Stimulated activated memory B cell treated with anti-CD40 and anti-IgM and Interleukin-4, amounts not matched to agents 10 μg/mL and 1 μg/mL and 100 μg/mL, for 72 hours (primary cell): Measurements from ENCODE around the gene C19orf47.
A peak's percentile ranks its signal among the peaks of the same experiment; 100 is the strongest.

Experiments
- ATAC-seq: fragments of 150-1000 bp; cut with Tn5 transposase; 2 replicates; pipeline ENCODE4 v1.10.0; 2021
- H3K27ac Mint-ChIP-seq: one replicate; pipeline ENCODE4 v1.8.0; 2022; ENCODE audit warnings: mild to moderate bottlenecking, mixed read lengths
- H3K27me3 Mint-ChIP-seq: one replicate; pipeline ENCODE4 v1.8.0; 2022; ENCODE audit warnings: mixed read lengths
- H3K36me3 Mint-ChIP-seq: one replicate; pipeline ENCODE4 v1.8.0; 2022; ENCODE audit warnings: mixed read lengths
- H3K4me1 Mint-ChIP-seq: one replicate; pipeline ENCODE4 v1.8.0; 2022; ENCODE audit warnings: mixed read lengths
- H3K4me3 Mint-ChIP-seq: one replicate; pipeline ENCODE4 v1.8.0; 2022; ENCODE audit warnings: mild to moderate bottlenecking, moderate library complexity, mixed read lengths
- H3K9me3 Mint-ChIP-seq: one replicate; pipeline ENCODE4 v1.8.0; 2022; ENCODE audit warnings: mixed read lengths

Gene C19orf47, protein sequence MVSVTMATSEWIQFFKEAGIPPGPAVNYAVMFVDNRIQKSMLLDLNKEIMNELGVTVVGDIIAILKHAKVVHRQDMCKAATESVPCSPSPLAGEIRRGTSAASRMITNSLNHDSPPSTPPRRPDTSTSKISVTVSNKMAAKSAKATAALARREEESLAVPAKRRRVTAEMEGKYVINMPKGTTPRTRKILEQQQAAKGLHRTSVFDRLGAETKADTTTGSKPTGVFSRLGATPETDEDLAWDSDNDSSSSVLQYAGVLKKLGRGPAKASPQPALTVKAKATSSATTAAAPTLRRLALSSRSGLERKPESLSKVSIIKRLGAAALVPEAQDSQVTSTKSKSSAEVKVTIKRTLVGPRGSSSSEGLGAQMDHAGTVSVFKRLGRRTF

DNA sequence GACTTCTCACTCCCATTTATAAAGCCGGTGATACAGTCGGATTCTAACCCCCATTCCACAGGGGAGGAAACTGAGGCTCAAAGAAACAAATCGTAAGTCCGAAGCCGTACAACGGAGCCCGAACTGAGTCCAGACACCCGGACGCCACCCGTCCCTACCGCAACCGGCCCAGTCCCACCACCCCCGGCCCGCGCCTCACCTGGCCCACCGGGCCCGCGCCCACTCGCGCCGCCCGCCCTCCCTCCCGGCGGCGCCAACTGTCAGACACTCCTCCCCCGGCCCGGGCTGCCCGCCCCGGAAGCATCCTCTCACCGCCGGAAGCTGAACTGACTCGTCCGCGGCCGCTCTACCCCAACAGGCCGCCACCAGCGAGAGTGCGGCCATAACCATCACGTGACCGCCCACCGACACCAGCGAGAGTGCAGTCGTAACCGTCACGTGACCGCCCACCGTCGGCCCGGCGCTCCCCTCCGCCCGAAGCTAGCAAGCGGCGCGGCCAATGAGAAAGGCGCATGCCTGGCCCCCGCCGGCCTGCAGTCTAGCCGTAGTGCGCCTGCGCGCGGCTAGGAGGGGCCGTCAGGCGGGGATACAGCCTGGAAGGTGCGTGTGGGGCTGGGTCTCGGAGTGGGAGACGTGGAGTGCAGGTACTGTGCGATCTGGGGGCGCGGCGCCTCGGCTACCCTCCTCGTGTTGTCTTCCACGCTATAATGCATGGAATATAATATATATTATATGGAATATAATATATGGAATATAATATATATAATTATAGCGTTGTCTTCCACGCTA is at the start of gene C19orf47, which contains the start of gene PLD3:
Gene C19orf47, minus strand, starts transcription at position 273 of the 789 bp plus-strand sequence. CDS start 6,540 bp downstream, outside the sequence.
Gene PLD3, plus strand, starts transcription at position 571 of the 789 bp plus-strand sequence. CDS start 17,789 bp downstream, outside the sequence.
- no peaks in the 10 kb centered on the region for H3K27me3 Mint-ChIP-seq
- H3K4me1 Mint-ChIP-seq = peaks cover 20% of the 10 kb centered on the region
- no peaks in the 10 kb centered on the region for H3K9me3 Mint-ChIP-seq
- peak within 1 kb of the TSS; percentile 76 for H3K27ac Mint-ChIP-seq
- peak; percentile 99 for ATAC-seq
- H3K36me3 Mint-ChIP-seq = peaks cover 6% of the 10 kb centered on the region
- peak within 1 kb of the TSS; percentile 84 for H3K4me3 Mint-ChIP-seq

DNA sequence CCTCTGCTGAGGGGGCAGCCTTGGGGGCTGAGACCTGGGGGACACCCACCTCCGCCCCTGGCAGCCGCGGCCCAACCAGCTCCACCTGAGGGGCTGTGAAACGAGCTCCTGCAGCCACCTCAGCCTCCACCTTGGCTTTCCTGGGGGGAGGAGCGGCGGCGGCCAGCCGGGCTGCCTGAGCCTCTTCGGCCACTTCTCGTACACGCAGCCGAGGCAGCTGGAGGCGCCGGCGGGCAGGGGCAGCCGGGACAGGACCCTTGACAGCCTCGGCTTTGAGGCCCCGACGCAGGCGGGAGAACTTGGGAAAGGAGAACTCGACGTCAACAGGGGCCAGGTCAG is 49.3 kb upstream of the C19orf47 start:
- Mint-ChIP-seq H3K36me3 (peaks cover 7% of the 10 kb centered on the region), H3K4me1 (peaks cover 19% of the 10 kb centered on the region), H3K27ac (no peak overlapping the region), H3K9me3 (no peaks in the 10 kb centered on the region), H3K27me3 (peaks cover 11% of the 10 kb centered on the region), H3K4me3 (no peak overlapping the region)
- no peak for ATAC-seq

- H3K36me3 Mint-ChIP-seq = peaks cover 7% of the 10 kb centered on the region
- H3K9me3 Mint-ChIP-seq = no peaks in the 10 kb centered on the region
- H3K27me3 Mint-ChIP-seq = peaks cover 11% of the 10 kb centered on the region
- no peak overlapping the region for H3K4me3 Mint-ChIP-seq
- H3K4me1 Mint-ChIP-seq = peaks cover 19% of the 10 kb centered on the region
- H3K27ac Mint-ChIP-seq = no peak overlapping the region
- no peak for ATAC-seq
Measured at GRCh38 chr19:40396886-40397567, 48.8 kb upstream of the C19orf47 start.

GRCh38 chr19:40395956-40396355 is 47.8 kb upstream of the C19orf47 start:
- H3K36me3 Mint-ChIP-seq = peaks cover 7% of the 10 kb centered on the region
- ATAC-seq = no peak
- no peak overlapping the region for H3K4me3 Mint-ChIP-seq
- no peaks in the 10 kb centered on the region for H3K9me3 Mint-ChIP-seq
- H3K27ac Mint-ChIP-seq = no peak overlapping the region
- peaks cover 13% of the 10 kb centered on the region for H3K4me1 Mint-ChIP-seq
- peaks cover 11% of the 10 kb centered on the region for H3K27me3 Mint-ChIP-seq

GRCh38 chr19:40394816-40395210 is 46.6 kb upstream of the C19orf47 start:
- Mint-ChIP-seq H3K4me3 (no peak overlapping the region), H3K36me3 (peaks cover 7% of the 10 kb centered on the region), H3K4me1 (peaks cover 8% of the 10 kb centered on the region), H3K9me3 (no peaks in the 10 kb centered on the region), H3K27me3 (peaks cover 20% of the 10 kb centered on the region), H3K27ac (no peak overlapping the region)
- ATAC-seq = no peak

DNA sequence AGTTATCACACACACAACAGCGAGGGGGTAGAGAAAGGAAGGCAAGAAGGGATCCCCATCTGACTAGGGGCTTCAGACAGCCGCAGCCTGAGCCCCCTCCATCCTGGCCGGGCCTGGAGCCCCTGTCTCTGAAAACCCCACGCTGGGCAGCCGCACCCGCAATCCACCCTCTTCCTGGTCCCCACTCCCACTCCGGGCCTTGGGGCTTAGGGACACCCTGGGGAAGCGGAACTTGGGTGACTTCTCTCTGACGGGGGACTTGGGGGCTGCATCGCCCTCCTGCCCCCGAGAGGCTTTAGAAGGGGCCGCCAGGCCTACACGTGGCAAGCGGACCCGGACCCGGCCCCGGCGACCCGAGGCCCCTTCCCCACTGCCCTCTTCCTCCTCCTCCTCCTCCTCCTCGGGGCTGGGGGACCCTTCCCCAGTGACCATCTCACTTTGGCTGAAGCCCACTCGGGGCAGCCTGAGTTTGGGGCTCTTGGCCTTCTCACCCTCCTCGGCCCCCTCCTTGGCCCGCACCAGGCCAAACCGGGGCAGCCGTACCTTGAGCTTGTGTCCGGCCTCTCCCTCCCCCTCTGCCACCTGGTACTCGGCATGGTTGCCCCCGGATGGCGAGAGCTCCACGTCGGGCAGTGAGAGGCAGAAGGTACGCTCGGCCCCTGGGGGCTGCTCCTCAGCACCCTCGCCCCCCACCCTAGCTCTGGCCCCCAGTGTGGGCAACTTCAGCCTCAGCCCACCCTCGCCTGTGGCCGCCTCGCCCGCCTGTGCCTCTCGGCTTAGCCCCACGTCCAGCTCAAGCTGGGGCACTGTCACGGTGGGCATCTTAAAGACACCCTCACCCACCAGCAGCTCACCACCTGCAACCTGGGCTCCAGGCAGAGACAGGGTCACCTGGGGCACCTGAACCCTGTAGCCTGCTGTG is 46.0 kb upstream of the C19orf47 start:
- Mint-ChIP-seq H3K4me1 (peaks cover 4% of the 10 kb centered on the region), H3K9me3 (no peaks in the 10 kb centered on the region), H3K36me3 (peaks cover 3% of the 10 kb centered on the region), H3K27ac (no peak overlapping the region), H3K27me3 (peaks cover 15% of the 10 kb centered on the region), H3K4me3 (no peak overlapping the region)
- ATAC-seq = peak; percentile 11

- no peaks in the 10 kb centered on the region for H3K9me3 Mint-ChIP-seq
- H3K27ac Mint-ChIP-seq = peak overlapping the region; percentile 8
- H3K4me1 Mint-ChIP-seq = no peaks in the 10 kb centered on the region
- no peaks in the 10 kb centered on the region for H3K36me3 Mint-ChIP-seq
- ATAC-seq = no peak
- no peak overlapping the region for H3K4me3 Mint-ChIP-seq
- peaks cover 11% of the 10 kb centered on the region for H3K27me3 Mint-ChIP-seq
Measured at GRCh38 chr19:40392894-40393517, 44.8 kb upstream of the C19orf47 start.

GRCh38 chr19:40392123-40392522 is 43.9 kb upstream of the C19orf47 start:
- Mint-ChIP-seq H3K36me3 (no peaks in the 10 kb centered on the region), H3K27me3 (peaks cover 16% of the 10 kb centered on the region), H3K4me1 (no peaks in the 10 kb centered on the region), H3K27ac (peak overlapping the region; percentile 8), H3K4me3 (no peak overlapping the region), H3K9me3 (no peaks in the 10 kb centered on the region)
- no peak for ATAC-seq

GRCh38 chr19:40390084-40390742 is 42.0 kb upstream of the C19orf47 start, which contains the start of gene HIPK4:
Gene HIPK4 (minus strand): TSS chr19:40390181. CDS start chr19:40389902, 279 bp downstream.
- Mint-ChIP-seq H3K4me1 (no peaks in the 10 kb centered on the region), H3K27ac (no peak within 1 kb of the TSS), H3K36me3 (no peaks in the 10 kb centered on the region), H3K4me3 (no peak within 1 kb of the TSS), H3K9me3 (no peaks in the 10 kb centered on the region), H3K27me3 (peaks cover 21% of the 10 kb centered on the region)
- no peak for ATAC-seq

- Mint-ChIP-seq H3K27ac (no peak overlapping the region), H3K36me3 (no peaks in the 10 kb centered on the region), H3K9me3 (no peaks in the 10 kb centered on the region), H3K4me1 (no peaks in the 10 kb centered on the region), H3K27me3 (peaks cover 21% of the 10 kb centered on the region), H3K4me3 (no peak overlapping the region)
- no peak for ATAC-seq
Measured at GRCh38 chr19:40389404-40390083, 41.3 kb upstream of the C19orf47 start.

DNA sequence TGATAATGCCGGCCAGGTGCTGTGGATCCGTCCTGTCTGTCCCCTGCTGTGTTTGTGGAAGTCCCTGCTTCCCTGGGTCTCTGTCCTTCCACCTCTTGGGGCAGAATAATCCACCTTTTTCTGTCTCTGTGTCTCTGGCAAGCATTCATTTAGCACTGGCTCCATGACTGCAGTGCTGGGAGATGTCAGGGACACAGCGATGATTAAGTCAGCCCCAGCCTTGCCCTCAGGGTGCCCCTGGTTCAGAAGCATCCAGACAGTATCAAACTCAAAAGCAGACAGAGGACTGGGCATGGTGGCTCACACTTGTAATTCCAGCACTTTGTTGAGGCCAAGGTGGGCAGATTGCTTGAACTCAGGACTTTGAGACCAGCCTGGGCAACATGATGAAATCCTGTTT is 40.3 kb upstream of the C19orf47 start:
- ATAC-seq = no peak
- Mint-ChIP-seq H3K4me1 (no peaks in the 10 kb centered on the region), H3K9me3 (no peaks in the 10 kb centered on the region), H3K4me3 (no peak overlapping the region), H3K36me3 (no peaks in the 10 kb centered on the region), H3K27ac (no peak overlapping the region), H3K27me3 (peaks cover 21% of the 10 kb centered on the region)

DNA sequence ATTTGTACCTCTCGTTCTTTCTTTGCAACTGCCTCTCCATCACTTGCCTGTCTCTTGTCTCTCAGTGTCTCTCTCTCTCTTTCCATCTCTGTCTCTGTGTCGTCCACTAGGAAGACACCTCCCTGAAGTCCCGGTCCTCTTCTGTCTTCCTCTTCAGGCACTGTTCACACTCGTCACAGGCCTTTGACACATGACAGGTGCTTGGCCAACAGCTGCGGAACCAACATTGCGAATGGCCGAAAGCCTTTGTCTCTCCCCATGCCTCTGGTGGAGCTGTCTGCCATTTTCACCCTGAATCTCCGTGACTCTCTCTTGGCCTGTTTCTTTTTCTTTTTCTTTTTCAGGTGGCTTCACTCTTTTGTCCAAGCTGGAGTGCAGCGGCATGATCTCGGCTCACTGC is 39.0 kb upstream of the C19orf47 start:
- ATAC-seq = no peak
- H3K4me3 Mint-ChIP-seq = no peak overlapping the region
- no peaks in the 10 kb centered on the region for H3K36me3 Mint-ChIP-seq
- no peaks in the 10 kb centered on the region for H3K4me1 Mint-ChIP-seq
- H3K9me3 Mint-ChIP-seq = no peaks in the 10 kb centered on the region
- no peak overlapping the region for H3K27ac Mint-ChIP-seq
- peaks cover 21% of the 10 kb centered on the region for H3K27me3 Mint-ChIP-seq

DNA sequence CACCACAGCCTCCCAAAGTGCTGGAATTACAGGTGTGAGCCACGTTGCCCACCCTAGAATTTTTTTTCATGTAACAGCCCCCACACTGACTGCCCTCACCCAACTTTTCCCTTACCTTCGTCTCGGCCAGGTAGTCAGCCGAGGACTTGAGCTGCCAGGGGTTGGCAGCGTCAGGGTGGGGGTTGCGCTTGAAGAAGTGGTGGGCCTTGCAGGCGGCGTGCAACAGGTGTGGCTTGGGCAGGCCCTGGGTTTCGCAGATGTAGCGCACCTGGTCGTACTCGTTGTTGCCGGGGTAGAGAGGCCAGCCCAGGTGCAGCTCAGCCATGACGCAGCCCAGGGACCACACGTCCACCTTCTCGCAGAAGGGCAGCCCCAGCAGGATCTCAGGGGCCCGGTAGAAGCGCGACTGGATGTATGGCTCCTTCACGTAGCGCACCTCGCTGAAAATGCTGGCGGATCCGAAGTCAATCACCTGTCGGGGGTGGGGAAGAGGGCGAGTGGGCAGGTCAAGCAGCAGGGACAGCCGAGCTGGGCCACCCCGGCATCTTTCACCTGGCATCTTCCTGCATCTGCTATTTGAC is 35.6 kb upstream of the C19orf47 start:
- no peak overlapping the region for H3K27ac Mint-ChIP-seq
- H3K4me1 Mint-ChIP-seq = no peaks in the 10 kb centered on the region
- no peak overlapping the region for H3K4me3 Mint-ChIP-seq
- H3K9me3 Mint-ChIP-seq = no peaks in the 10 kb centered on the region
- H3K27me3 Mint-ChIP-seq = peaks cover 9% of the 10 kb centered on the region
- no peaks in the 10 kb centered on the region for H3K36me3 Mint-ChIP-seq
- ATAC-seq = no peak
